ENCODE data around the gene RIC3.

RIC3 gene

DNA sequence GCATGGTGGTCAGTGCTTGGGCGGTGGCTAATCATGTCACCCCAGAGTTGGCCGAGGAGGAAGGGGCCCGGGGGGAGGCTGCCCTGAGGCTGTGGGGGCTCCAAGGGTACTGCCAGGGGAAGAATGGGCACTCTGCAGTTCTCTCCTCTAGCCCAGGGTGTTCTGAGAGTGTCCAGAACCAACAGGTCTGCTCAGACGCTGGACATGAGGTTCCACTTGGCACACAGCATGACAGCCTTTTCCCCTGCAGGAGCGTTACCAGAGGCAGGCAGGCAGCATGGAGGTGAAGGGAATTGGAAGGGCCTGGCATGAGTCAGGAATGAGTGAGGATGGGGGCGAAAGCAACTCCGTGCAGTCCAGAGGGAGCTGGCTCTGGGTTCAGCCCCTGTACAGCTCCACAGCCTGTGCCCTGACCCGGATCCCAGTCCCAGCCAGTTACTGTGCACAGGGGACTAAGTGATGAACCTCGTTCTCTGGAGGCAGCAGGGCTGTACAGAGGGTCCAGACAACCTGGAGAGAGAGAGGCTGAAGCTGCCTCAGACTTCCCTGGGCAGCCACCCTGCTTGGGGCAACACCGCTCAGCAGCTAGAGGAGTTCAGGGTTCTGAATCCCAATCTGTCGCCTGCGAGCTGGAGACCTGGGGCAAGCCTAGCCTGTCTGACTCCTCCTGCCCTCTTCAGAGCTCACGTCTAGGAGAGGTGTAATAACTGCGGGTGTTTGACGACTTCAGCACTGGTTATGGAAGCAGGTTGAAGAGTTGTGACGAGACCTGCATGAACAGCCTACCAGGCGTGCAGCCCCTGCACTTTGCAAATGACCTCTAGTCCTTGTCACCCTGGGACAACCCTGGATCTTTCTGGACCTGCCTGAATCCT lies 102.6 kb downstream of the RIC3 start:
- DNase-seq: no peak

DNA sequence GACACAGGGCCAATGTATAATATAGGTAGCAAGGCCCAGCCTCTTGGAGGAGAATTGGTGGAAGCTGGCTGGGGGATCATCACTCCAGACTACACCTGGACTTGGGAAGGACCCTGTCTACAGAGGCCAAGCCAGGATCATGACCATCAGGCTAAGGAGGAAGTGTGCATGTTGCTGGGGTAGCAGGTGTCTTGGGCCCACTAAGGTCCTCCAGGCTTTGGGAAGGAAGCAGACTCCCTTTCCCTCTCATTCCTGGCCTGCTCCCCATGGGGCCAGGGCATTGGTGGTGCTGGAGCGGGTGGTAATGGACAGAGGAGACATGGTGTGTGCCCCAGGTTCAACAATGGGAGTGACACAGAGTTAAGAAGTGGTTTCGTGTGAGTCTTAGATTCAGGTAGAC lies 103.8 kb downstream of the RIC3 start:
- no peak for DNase-seq

DNA sequence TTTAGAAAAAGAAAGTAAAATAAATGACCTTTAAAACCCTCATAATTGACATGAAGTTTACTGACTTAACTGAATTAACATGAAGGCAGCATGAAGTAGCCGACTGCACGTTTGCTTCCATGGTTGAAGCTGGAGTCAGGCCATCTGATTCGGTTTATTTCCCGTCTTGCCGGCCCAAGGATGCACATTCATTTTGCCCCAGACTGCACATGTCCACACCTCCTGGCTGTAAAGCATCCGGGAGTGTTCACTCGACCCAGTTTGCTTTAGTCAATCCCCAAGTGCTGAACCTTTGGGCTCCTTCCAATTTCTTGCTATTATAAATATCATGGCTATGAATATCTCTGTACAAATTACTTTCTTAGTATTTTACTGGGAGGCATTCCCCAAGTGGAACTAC lies 105.5 kb downstream of the RIC3 start:
- DNase-seq: no peak

DNA sequence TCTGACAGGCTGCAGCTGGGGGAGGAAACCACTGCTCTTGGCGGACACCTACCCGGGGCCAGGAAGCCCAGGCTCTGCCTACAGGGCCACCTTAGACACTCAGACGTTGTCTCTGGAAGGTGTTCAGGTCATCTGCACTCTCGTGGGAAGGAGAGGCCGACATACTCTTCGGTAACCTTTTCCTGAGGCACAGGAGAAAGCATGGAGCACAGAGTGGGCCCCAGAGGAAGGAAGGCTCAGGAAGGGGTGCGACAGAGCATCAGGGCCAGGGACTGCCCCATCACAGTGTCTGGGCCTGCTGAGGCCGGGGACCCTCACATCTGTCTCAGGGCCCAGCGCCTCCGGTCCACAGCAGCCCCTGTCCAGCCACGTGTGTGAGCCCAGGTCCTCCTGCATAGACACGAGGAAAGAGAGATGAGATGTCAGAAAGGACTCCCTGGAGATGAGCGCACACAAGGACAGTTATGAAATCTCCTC lies 106.0 kb downstream of the RIC3 start:
- no peak for DNase-seq

DNA sequence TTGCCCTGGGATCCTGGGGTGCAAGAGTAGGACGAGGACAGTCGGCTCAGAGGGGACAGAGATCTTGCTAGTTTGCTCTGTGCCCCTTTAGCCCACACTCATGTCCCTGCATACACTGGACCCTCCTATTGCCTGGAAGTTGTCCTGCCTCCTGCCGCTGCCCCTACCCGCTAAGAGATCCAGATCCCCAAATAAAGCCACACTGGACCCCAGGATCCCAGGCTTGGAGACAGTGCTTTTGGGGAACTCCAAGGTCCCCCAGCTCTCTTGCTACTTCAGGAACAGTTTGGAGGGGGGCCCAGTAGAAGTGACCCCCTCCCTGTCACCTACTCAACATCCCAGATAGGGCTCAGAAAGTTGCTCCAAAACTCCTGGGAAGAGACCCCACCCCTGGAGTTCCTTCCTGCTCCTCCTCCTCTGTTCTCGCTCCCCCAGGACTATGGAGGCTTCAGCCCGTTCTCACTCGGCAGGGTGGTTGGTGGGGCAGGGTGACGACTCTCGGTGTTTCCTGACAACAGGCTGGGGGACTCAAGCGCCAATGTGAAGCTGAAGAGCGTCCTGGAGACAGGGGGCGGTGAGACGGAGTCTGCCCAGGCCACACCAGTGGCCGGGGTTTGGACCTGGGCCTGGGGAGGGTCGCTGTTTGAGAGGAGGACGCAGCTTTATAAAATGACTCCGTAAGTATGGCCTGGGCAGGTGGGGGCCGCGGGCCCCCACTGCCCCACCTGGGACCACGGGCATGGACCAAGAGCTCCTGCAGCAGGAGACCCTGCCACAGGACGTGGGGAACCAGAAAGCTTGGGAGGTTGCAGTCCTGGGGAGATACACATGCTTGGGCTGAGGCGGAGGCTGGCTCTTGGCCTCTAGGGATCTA lies 107.0 kb downstream of the RIC3 start:
- DNase-seq: no peak

DNA sequence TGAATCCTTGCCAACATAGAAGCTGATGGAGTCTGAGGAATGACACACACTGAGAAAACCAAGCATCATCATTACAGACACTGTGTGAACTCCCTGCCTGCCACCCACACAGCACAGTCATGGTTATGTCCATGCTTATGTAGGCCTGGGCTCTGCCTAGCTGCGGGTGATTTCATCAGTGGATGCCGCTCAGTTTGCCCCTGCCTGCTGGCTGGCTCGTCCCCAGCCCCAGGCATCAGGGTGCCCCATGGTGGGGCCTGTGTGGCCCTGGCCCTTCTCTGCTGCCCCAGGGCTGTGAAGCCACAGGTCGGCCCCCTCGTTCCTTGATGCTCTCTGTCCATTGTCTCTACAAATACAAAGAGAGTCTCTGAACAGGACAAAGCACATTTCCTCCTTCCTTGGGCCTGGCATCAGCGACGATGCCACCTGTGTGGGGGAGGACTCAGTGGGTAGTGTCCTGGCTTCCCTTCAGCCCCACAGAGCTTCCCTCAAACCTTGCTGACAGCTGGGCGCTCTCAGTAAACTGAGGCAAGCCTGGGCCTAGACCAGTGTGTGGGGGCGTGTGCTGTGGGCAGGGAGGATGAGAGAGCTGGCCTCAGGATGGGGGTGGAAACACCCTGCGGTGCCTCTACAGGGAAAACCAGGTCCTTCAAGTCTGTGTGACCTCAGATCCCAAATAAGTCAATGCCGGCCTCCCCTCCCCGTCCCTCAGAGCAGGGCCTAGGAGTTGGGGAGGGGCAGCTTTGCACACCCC lies 107.8 kb downstream of the RIC3 start:
- DNase-seq: no peak

DNA sequence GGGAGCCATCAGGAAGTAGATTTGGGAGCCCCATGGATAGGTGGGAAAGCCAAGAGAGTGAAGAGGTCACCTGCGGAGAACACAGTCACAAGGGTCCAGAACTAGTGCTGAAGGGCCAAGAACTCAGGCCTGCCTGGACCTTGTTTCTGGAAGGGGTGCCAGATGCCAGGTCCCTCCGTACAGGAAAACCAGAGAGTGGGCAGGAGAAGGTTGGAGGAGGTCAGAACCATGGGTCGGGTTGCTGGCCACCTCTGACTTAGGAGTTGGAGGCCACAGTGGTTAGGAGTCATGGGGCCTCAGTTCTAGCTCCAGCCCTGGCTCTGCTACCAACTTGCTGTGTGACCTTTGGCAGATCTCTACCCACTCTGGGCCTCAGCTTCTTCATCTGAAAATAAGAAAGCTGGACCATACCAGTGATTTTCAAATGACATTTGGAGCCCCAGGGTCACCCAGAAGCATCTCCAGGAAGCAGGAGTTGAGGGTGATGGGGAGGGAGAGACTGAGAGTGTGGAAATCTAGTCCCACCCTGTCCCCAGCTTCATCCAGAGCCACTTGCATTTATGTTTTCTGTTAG lies 108.6 kb downstream of the RIC3 start:
- DNase-seq: no peak

DNA sequence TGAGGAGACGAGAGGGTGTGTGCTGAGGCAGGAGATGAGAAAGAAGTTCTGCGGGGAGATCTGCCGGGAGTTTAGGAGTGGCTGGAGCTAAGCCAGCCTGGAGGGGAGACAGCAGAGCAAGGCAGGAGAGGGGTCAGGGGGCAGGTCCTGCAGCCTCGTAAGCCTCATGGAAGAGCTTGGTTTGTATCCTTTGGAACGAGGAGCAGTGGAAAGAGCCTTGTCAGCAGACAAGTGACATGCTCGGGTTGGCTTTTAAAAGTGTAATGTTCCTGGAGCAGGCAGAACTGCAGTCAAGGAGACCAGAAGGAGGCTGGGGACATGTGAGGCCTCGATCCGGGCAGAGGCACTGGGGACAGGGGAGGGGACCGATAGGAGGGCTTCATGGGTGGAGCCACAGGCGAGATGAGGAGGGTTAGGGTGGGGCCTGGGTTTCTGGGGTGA lies 109.2 kb downstream of the RIC3 start:
- no peak for DNase-seq

DNA sequence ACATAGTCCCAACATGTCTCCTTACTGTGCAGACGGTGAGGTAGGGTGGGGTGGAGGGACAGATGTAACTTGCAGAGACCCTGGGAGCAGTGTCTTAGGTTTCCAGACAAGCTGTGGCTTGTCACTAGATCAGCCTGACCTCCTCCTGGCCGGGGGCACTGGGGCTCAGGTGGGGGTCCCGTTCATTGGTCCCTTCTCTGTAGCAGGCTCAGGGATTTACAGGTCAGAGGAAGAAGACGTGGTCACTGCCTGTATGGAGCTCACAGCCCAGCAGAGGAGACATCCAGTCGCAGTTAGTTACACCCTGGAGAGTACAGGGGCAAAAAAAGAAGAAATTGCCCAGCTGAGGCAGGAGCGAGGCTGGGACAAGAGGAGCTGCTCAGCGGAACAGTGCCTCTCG lies 109.8 kb downstream of the RIC3 start:
- DNase-seq: no peak

DNA sequence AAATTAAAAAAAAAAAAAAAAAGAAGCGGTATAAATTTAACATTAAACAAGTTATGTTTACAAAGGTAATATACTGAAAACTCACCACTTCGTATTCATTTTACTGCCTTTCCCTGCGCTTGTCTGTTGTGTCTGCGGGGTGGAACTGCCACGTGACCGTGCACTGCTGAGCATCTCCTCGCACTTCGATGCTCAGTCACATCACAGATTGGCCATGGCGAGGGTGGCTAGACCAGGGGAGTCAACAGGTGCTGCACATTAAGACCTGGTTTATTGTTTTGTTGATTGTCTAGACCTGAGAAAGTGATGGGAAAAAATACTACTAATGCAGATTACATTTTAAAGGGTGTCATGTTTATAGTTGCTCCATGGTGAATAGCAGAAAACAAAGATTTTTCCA lies 110.6 kb downstream of the RIC3 start:
- DNase-seq: no peak

DNA sequence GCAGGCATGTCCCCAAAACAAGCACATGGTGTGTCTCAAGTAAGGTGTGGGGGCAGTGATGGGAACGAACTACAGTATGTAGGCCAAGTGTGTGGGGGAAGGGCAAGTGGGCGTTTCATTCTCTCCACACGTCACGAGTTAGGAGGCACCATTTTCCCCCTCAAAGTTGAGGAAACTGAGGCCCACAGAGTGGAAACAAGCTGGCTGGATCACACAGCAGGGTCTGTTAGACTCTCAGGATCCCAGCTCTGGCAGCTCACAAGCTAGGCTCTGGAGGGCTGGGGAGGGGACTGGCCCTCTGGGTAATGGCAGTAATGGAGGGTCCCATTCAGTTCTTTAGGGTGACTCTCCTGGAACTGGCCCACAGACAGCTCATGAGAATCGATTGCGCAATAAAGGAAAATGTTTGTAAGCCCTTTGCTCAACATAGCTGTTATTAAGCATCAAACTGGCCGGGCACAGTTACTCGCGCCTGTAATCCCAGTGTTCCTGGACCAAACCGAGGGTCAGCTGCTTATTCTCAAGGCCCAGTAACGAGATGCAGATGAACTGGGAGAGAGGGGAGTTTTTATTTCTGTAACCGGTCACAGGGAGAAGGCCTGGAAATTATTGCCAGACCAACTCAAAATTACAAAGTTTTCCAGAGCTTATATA lies 111.9 kb downstream of the RIC3 start:
- no peak for DNase-seq

Measured in activated CD4-positive, CD25-positive, alpha-beta regulatory T cell (primary cell).